ENCODE results near the gene LRRC27.

LRRC27 gene

GRCh38 chr10:132389433-132390169 lies 57.6 kb downstream of the LRRC27 start:
- DNase-seq (ENCODE audit: low read depth), result no peak
- H3K4me3 ChIP-seq (ENCODE audit: low read length), result no peak overlapping the region
- no peak for TF ChIP-seq CTCF (conservative IDR thresholded peaks at IDR 0.05; ENCODE audit: low read length)

GRCh38 chr10:132390170-132390920 lies 58.4 kb downstream of the LRRC27 start:
- H3K4me3 ChIP-seq (ENCODE audit: low read length), result no peak overlapping the region
- no peak for TF ChIP-seq CTCF (conservative IDR thresholded peaks at IDR 0.05; ENCODE audit: low read length)
- peak; percentile 63 for DNase-seq (ENCODE audit: low read depth)

- TF ChIP-seq CTCF (conservative IDR thresholded peaks at IDR 0.05; ENCODE audit: low read length), result no peak
- no peak overlapping the region for H3K4me3 ChIP-seq (ENCODE audit: low read length)
- no peak for DNase-seq (ENCODE audit: low read depth)
Observed at GRCh38 chr10:132390921-132391675, 59.1 kb downstream of the LRRC27 start.

GRCh38 chr10:132391676-132392020 lies 59.7 kb downstream of the LRRC27 start:
- TF ChIP-seq CTCF (conservative IDR thresholded peaks at IDR 0.05; ENCODE audit: low read length), result no peak
- H3K4me3 ChIP-seq (ENCODE audit: low read length), result no peak overlapping the region
- no peak for DNase-seq (ENCODE audit: low read depth)

GRCh38 chr10:132392184-132392800 lies 60.3 kb downstream of the LRRC27 start:
- no peak for DNase-seq (ENCODE audit: low read depth)
- no peak overlapping the region for H3K4me3 ChIP-seq (ENCODE audit: low read length)
- TF ChIP-seq CTCF (conservative IDR thresholded peaks at IDR 0.05; ENCODE audit: low read length), result no peak

- TF ChIP-seq CTCF (conservative IDR thresholded peaks at IDR 0.05; ENCODE audit: low read length), result no peak
- no peak overlapping the region for H3K4me3 ChIP-seq (ENCODE audit: low read length)
- DNase-seq (ENCODE audit: low read depth), result peak; percentile 64
Observed at GRCh38 chr10:132392811-132393694, 61.1 kb downstream of the LRRC27 start.
